Astrocyte of the spinal cord (primary cell): Measurements from ENCODE around the gene ITPKA.

ENCODE experiments used
- DNase-seq: peaks from one replicate; pipeline ENCODE4 v3.0.0; 2011; ENCODE audit warnings: low read depth, low spot score
- H3K4me3 ChIP-seq: 2 replicates; pipeline ENCODE4 v1.5.1; 2011; ENCODE audit warnings: low read depth, mild to moderate bottlenecking, low read length, moderate library complexity
- in situ Hi-C: cut with HindIII; loops from 2 replicates; pipeline ENCODE4 v1.10.0; 2017; ENCODE audit warnings: low sequenced_read_pairs
- TF ChIP-seq, protein P1 (sequence below): IDR thresholded peaks from 2 replicates; pipeline ENCODE4 v1.5.1; 2012; ENCODE audit warnings: low read depth, mild to moderate bottlenecking, low read length, inconsistent platforms

ITPKA gene

GRCh38 chr15:41550066-41550775 is 56.5 kb downstream of the ITPKA start:
- in situ Hi-C loops: no loop called here
- H3K4me3 ChIP-seq: no peak overlapping the region
- no peak for DNase-seq
- TF ChIP-seq, protein P1, sequence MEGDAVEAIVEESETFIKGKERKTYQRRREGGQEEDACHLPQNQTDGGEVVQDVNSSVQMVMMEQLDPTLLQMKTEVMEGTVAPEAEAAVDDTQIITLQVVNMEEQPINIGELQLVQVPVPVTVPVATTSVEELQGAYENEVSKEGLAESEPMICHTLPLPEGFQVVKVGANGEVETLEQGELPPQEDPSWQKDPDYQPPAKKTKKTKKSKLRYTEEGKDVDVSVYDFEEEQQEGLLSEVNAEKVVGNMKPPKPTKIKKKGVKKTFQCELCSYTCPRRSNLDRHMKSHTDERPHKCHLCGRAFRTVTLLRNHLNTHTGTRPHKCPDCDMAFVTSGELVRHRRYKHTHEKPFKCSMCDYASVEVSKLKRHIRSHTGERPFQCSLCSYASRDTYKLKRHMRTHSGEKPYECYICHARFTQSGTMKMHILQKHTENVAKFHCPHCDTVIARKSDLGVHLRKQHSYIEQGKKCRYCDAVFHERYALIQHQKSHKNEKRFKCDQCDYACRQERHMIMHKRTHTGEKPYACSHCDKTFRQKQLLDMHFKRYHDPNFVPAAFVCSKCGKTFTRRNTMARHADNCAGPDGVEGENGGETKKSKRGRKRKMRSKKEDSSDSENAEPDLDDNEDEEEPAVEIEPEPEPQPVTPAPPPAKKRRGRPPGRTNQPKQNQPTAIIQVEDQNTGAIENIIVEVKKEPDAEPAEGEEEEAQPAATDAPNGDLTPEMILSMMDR: no peak
